Endothelial cell of umbilical vein (primary cell): ENCODE data around the gene RECQL.

Experiments
- CTCF ChIP-seq, 2 donors: IDR thresholded peaks; 1 replicate in 1 of 2; 2 replicates in 1 of 2; pipeline ENCODE4 v1.5.1; 2011; ENCODE audit warnings: low read length in 2 of 2, mild to moderate bottlenecking in 2 of 2, moderate library complexity in 2 of 2, control low read depth in 1 of 2, inconsistent platforms in 1 of 2, low read depth in 1 of 2; ENCODE audit not compliant: insufficient read depth in 1 of 2; ENCODE audit errors: extremely low read depth in 1 of 2
- EZH2 ChIP-seq: IDR thresholded peaks from 2 replicates; pipeline ENCODE4 v1.6.1; 2012; ENCODE audit warnings: borderline replicate concordance, low read depth, mild to moderate bottlenecking, moderate library complexity, low read length, inconsistent platforms; ENCODE audit not compliant: severe bottlenecking
- FOS ChIP-seq: IDR thresholded peaks from 2 replicates; pipeline ENCODE4 v1.6.1; 2011; ENCODE audit warnings: mild to moderate bottlenecking, low read length, moderate library complexity, borderline replicate concordance; ENCODE audit not compliant: insufficient read depth
- GATA2 ChIP-seq: IDR thresholded peaks from 2 replicates; pipeline ENCODE4 v1.7.0; 2011; ENCODE audit warnings: low read depth, mild to moderate bottlenecking, moderate library complexity, mixed read lengths, low read length; ENCODE audit not compliant: insufficient read length, insufficient read depth
- JUN ChIP-seq: IDR thresholded peaks from 2 replicates; pipeline ENCODE4 v1.6.1; 2011; ENCODE audit warnings: borderline replicate concordance, low read depth; ENCODE audit not compliant: insufficient read length, insufficient read depth
- MAX ChIP-seq: IDR thresholded peaks from 2 replicates; pipeline ENCODE4 v1.6.1; 2011; ENCODE audit not compliant: insufficient read depth, insufficient read length
- POLR2A ChIP-seq: IDR thresholded peaks from 2 replicates; pipeline ENCODE4 v1.6.1; 2012; ENCODE audit warnings: low read depth, mild to moderate bottlenecking, control low read depth, low read length
- POLR2AphosphoS5 ChIP-seq: IDR thresholded peaks from 2 replicates; pipeline ENCODE4 v1.6.1; 2012; ENCODE audit warnings: low read depth, mild to moderate bottlenecking, control low read depth, low read length, moderate library complexity; ENCODE audit not compliant: insufficient read depth

GRCh38 chr12:21444193-21445146 lies 57.0 kb downstream of the RECQL start:
- TF ChIP-seq CTCF (IDR thresholded peaks at IDR 0.05; ENCODE audit: extremely low read depth in 1 of 2, insufficient read depth in 1 of 2, low read depth in 1 of 2, low read length in 2 of 2) (no peak), POLR2AphosphoS5 (no peak), FOS (no peak), POLR2A (no peak), EZH2 (no peak), MAX (no peak), JUN (no peak), GATA2 (no peak)
